Measurements from ENCODE around the gene PPP1CA. TPM values are rescaled to one million over a fixed set of nuclear protein-coding genes. Genes with fewer than 3 reads are reported as not detected.

The PPP1CA gene
- total and polyA plus RNA-seq, 5 donors, result 73.1 to 93.4 (median 79.4) TPM

DNA sequence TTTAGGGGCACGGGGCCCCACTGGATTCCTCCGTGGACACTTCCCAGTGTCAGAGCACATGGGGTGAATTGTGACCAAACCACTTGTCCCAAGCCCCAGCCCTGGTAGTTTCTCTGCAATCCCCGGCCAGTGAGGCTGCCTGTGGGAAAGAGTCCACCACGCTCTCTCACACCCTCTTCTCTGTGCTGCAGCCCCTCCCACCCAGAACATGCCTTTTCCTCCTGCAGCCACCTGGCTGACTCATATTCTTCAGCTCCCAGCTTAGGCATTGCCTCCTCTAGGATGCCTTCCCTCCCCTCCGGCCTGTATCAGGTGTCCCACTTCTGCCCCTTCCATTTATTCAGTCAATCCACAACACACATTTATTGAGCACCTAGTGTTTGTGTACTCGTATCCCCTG is 21.2 kb upstream of the PPP1CA start:
- Histone ChIP-seq H3K27me3 (ENCODE audit: control insufficient read depth, insufficient read depth) (no peaks in the 10 kb centered on the region), H3K27ac (ENCODE audit: low read length) (no peak overlapping the region)
- DNase-seq, result no peak

GRCh38 chr11:67421430-67422031 is 19.9 kb upstream of the PPP1CA start:
- ATAC-seq (no peak), DNase-seq (no peak)
- no peak overlapping the region for H3K27ac ChIP-seq (ENCODE audit: low read length)
- H3K27me3 ChIP-seq (ENCODE audit: control insufficient read depth, insufficient read depth), result no peaks in the 10 kb centered on the region
- intact Hi-C loops (cut with DNase I), result no loop called here
- H3K9me3 ChIP-seq (ENCODE audit: control insufficient read depth, low read length), result no peaks in the 10 kb centered on the region
- H3K4me1 ChIP-seq (ENCODE audit: control insufficient read depth, insufficient read depth, low read length), result peaks cover 7% of the 10 kb centered on the region
- 77% methylated on average over 22 of the region's 22 CpGs for WGBS
- peak overlapping the region; percentile 11 for H3K4me3 ChIP-seq (ENCODE audit: low read length)

More for the DNA sequence above, 21.2 kb upstream of the PPP1CA start:
- no peaks in the 10 kb centered on the region for H3K9me3 ChIP-seq (ENCODE audit: control insufficient read depth, low read length)
- WGBS, result 69% methylated on average over 6 of the region's 6 CpGs
- H3K4me3 ChIP-seq (ENCODE audit: low read length), result no peak overlapping the region
- peaks cover 7% of the 10 kb centered on the region for H3K4me1 ChIP-seq (ENCODE audit: control insufficient read depth, insufficient read depth, low read length)
- intact Hi-C loops (cut with DNase I), result no loop called here
- ATAC-seq, result no peak

GRCh38 chr11:67420646-67421429 is 19.2 kb upstream of the PPP1CA start:
- DNase-seq, result peak; percentile 96 to 99 (median 99)
- WGBS, result under 1% methylated on average over 97 of the region's 97 CpGs
- intact Hi-C loops (cut with DNase I), result no loop called here
- Histone ChIP-seq H3K4me1 (ENCODE audit: control insufficient read depth, insufficient read depth, low read length) (peaks cover 10% of the 10 kb centered on the region), H3K27me3 (ENCODE audit: control insufficient read depth, insufficient read depth) (no peaks in the 10 kb centered on the region), H3K27ac (ENCODE audit: low read length) (peak overlapping the region; percentile 96), H3K4me3 (ENCODE audit: low read length) (peak overlapping the region; percentile 65), H3K9me3 (ENCODE audit: control insufficient read depth, low read length) (no peaks in the 10 kb centered on the region)
- peak; percentile 92 to 93 for ATAC-seq

- Histone ChIP-seq H3K27me3 (ENCODE audit: control insufficient read depth, insufficient read depth) (no peaks in the 10 kb centered on the region), H3K4me3 (ENCODE audit: low read length) (peak overlapping the region; percentile 65), H3K27ac (ENCODE audit: low read length) (peak overlapping the region; percentile 96), H3K4me1 (ENCODE audit: control insufficient read depth, insufficient read depth, low read length) (peaks cover 10% of the 10 kb centered on the region), H3K9me3 (ENCODE audit: control insufficient read depth, low read length) (no peaks in the 10 kb centered on the region)
- DNase-seq (peak in 1 of 3 donors; percentile 66), ATAC-seq (no peak)
- intact Hi-C loops (cut with DNase I), result no loop called here
- 37% methylated on average over 15 of the region's 15 CpGs for WGBS
Measured at GRCh38 chr11:67420147-67420645, 18.5 kb upstream of the PPP1CA start.

- no peak for ATAC-seq
- no peaks in the 10 kb centered on the region for H3K27me3 ChIP-seq (ENCODE audit: control insufficient read depth, insufficient read depth)
- WGBS, result 91% methylated on average over 21 of the region's 21 CpGs
- peaks cover 10% of the 10 kb centered on the region for H3K4me1 ChIP-seq (ENCODE audit: control insufficient read depth, insufficient read depth, low read length)
- H3K9me3 ChIP-seq (ENCODE audit: control insufficient read depth, low read length), result no peaks in the 10 kb centered on the region
- intact Hi-C loops (cut with DNase I), result loop anchor here in 1 of 4 donors (10.0 kb wide), 1 partner anchor 45 kb away; the partner anchor contains the start of gene TMEM134
- no peak overlapping the region for H3K4me3 ChIP-seq (ENCODE audit: low read length)
- peak in 1 of 3 donors; percentile 59 for DNase-seq
- peak overlapping the region; percentile 60 for H3K27ac ChIP-seq (ENCODE audit: low read length)
Measured at GRCh38 chr11:67419325-67420049, 17.8 kb upstream of the PPP1CA start.

GRCh38 chr11:67418476-67419281 is 17.0 kb upstream of the PPP1CA start:
- intact Hi-C loops (cut with DNase I), result loop anchor here in 1 of 4 donors (10.0 kb wide), 1 partner anchor 46 kb away; the partner anchor contains the start of gene TMEM134
- Histone ChIP-seq H3K27me3 (ENCODE audit: control insufficient read depth, insufficient read depth) (no peaks in the 10 kb centered on the region), H3K4me1 (ENCODE audit: control insufficient read depth, insufficient read depth, low read length) (peaks cover 10% of the 10 kb centered on the region), H3K4me3 (ENCODE audit: low read length) (no peak overlapping the region), H3K9me3 (ENCODE audit: control insufficient read depth, low read length) (no peaks in the 10 kb centered on the region), H3K27ac (ENCODE audit: low read length) (peak overlapping the region; percentile 60)
- ATAC-seq, result peak; percentile 2 to 18
- peak; percentile 44 to 81 (median 74) for DNase-seq
- WGBS, result 57% methylated on average over 26 of the region's 26 CpGs

GRCh38 chr11:67417425-67417824 is 15.8 kb upstream of the PPP1CA start:
- 76% methylated on average over 12 of the region's 12 CpGs for WGBS
- intact Hi-C loops (cut with DNase I), result loop anchor here in 1 of 4 donors (10.0 kb wide), 1 partner anchor 47 kb away; the partner anchor contains the start of gene TMEM134

DNA sequence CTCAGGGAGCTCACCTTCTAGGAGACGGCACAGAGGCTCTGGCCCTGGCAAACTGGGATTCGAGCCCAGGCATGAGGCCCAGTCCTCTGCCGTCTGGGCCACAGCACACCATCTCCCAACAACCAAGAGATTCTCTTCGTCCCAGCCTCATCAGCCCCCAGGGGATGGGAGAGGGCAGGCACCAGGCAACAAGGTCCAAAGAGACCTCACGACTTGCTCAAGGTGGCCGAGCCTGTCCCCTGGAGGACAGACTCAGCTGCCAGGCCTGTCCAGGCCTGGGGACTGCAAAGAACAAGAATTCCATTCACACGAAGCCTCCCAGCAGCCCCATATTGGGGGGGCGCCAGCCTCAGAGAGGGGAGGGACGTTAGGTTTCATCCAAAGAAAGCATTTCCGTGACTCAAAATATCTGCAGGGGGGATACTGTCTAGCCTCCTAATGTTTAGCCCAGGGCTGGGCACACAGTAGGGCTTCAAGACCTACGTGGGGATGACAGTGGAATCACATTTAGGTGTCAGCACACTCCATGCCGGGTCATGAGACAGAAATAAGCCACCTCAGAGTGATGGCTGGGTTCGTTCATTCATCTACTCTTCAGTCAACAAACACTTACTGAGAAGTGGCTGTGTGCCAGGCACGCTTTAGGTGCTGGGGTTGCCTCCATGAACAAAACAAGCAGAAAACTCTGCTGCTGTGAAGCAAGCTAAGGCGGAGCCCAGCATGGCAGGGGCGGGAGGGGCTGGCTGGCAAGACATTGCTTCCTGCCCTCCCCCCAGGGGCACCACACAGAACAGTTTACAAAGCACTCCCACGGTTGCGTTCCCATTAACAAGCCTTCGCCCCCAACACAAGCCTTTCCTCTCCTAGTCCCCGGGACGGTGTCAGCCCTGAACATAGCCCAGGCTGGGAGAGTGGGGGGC is 15.0 kb upstream of the PPP1CA start:
- Histone ChIP-seq H3K9me3 (ENCODE audit: control insufficient read depth, low read length) (no peaks in the 10 kb centered on the region), H3K4me3 (ENCODE audit: low read length) (no peak overlapping the region), H3K27me3 (ENCODE audit: control insufficient read depth, insufficient read depth) (no peaks in the 10 kb centered on the region), H3K27ac (ENCODE audit: low read length) (peak overlapping the region; percentile 18), H3K4me1 (ENCODE audit: control insufficient read depth, insufficient read depth, low read length) (peaks cover 10% of the 10 kb centered on the region)
- 48% methylated on average over 21 of the region's 21 CpGs for WGBS
- intact Hi-C loops (cut with DNase I), result loop anchor here in 1 of 4 donors (10.0 kb wide), 1 partner anchor 48 kb away; the partner anchor contains the start of gene TMEM134
- DNase-seq (peak; percentile 60 to 84 (median 80)), ATAC-seq (no peak)

More at GRCh38 chr11:67417425-67417824, 15.8 kb upstream of the PPP1CA start:
- Histone ChIP-seq H3K4me1 (ENCODE audit: control insufficient read depth, insufficient read depth, low read length) (peaks cover 10% of the 10 kb centered on the region), H3K27me3 (ENCODE audit: control insufficient read depth, insufficient read depth) (no peaks in the 10 kb centered on the region), H3K27ac (ENCODE audit: low read length) (peak overlapping the region; percentile 60), H3K4me3 (ENCODE audit: low read length) (no peak overlapping the region), H3K9me3 (ENCODE audit: control insufficient read depth, low read length) (no peaks in the 10 kb centered on the region)
- ATAC-seq (no peak), DNase-seq (peak in 2 of 3 donors; percentile 64 to 72)

GRCh38 chr11:67415501-67416304 is 14.0 kb upstream of the PPP1CA start, which contains the start of gene CARNS1:
Gene CARNS1, plus strand, starts transcription at chr11:67415678. Its CDS starts 522 bp downstream, at chr11:67416200.
- DNase-seq (peak in 2 of 3 donors; percentile 70 to 71), ATAC-seq (no peak)
- Histone ChIP-seq H3K4me1 (ENCODE audit: control insufficient read depth, insufficient read depth, low read length) (peaks cover 8% of the 10 kb centered on the region), H3K27ac (ENCODE audit: low read length) (peak within 1 kb of the TSS; percentile 18), H3K27me3 (ENCODE audit: control insufficient read depth, insufficient read depth) (no peaks in the 10 kb centered on the region), H3K9me3 (ENCODE audit: control insufficient read depth, low read length) (no peaks in the 10 kb centered on the region), H3K4me3 (ENCODE audit: low read length) (peak within 1 kb of the TSS; percentile 18)
- intact Hi-C loops (cut with DNase I), result loop anchor here in 1 of 4 donors (10.0 kb wide), 1 partner anchor 49 kb away; the partner anchor contains the start of gene TMEM134
- 6% methylated on average over 66 of the region's 67 CpGs for WGBS

All from right cardiac atrium (tissue), 5 donors.